ENCODE measurements around the gene LMBRD2.
A peak's percentile ranks its signal among the peaks of the same experiment; 100 is the strongest.
"Not testable (repeated sequence)": the region's sequence is repeated elsewhere in the genome, so short reads cannot be mapped to it uniquely, and the experiment has no call there.

Gene LMBRD2

GRCh38 chr5:36151434-36152323 lies at the start of gene LMBRD2, which contains the start of gene SKP2:
LMBRD2 (minus strand) TSS chr5:36151887; CDS start chr5:36143349, 8,538 bp downstream.
SKP2 (plus strand) TSS chr5:36152111; CDS start chr5:36152263, 152 bp downstream.
- peak; percentile 98 for DNase-seq

- no peak for DNase-seq
These were observed 48.8 kb upstream of the LMBRD2 start for GRCh38 chr5:36200513-36200912.

GRCh38 chr5:36199620-36200019 lies 47.9 kb upstream of the LMBRD2 start:
- DNase-seq: no peak

- DNase-seq: not testable (repeated sequence)
These were observed 47.1 kb upstream of the LMBRD2 start for GRCh38 chr5:36198783-36199182.

GRCh38 chr5:36198281-36198680 lies 46.6 kb upstream of the LMBRD2 start:
- DNase-seq: no peak

- no peak for DNase-seq
These were observed 42.1 kb upstream of the LMBRD2 start for GRCh38 chr5:36193746-36194145.

GRCh38 chr5:36184408-36184807 lies 32.7 kb upstream of the LMBRD2 start:
- not testable (repeated sequence) for DNase-seq

- DNase-seq: no peak
These were observed 30.1 kb upstream of the LMBRD2 start for GRCh38 chr5:36181774-36182173.

- DNase-seq: no peak
These were observed 29.1 kb upstream of the LMBRD2 start for GRCh38 chr5:36180556-36181350.

- DNase-seq: no peak
These were observed 28.3 kb upstream of the LMBRD2 start for GRCh38 chr5:36179950-36180349.

GRCh38 chr5:36178524-36178890 lies 26.8 kb upstream of the LMBRD2 start:
- no peak for DNase-seq

- peak; percentile 29 for DNase-seq
These were observed 26.2 kb upstream of the LMBRD2 start for GRCh38 chr5:36177715-36178523.

- no peak for DNase-seq
These were observed 25.5 kb upstream of the LMBRD2 start for GRCh38 chr5:36177154-36177553.

GRCh38 chr5:36175043-36175442 lies 23.4 kb upstream of the LMBRD2 start:
- no peak for DNase-seq

- DNase-seq: no peak
These were observed 22.4 kb upstream of the LMBRD2 start for GRCh38 chr5:36174119-36174518.

- DNase-seq: no peak
These were observed 21.7 kb upstream of the LMBRD2 start for GRCh38 chr5:36173426-36173825.

GRCh38 chr5:36172599-36172998 lies 20.9 kb upstream of the LMBRD2 start:
- no peak for DNase-seq

- DNase-seq: no peak
These were observed 19.2 kb upstream of the LMBRD2 start for GRCh38 chr5:36170832-36171424.

- DNase-seq: no peak
These were observed 17.1 kb upstream of the LMBRD2 start for GRCh38 chr5:36168737-36169136.

- no peak for DNase-seq
These were observed 12.8 kb upstream of the LMBRD2 start for GRCh38 chr5:36164461-36164860.

- no peak for DNase-seq
These were observed 11.3 kb upstream of the LMBRD2 start for GRCh38 chr5:36162810-36163486.

- DNase-seq: no peak
These were observed 9.7 kb upstream of the LMBRD2 start for GRCh38 chr5:36161361-36161760.
